Measurements from ENCODE around the gene TLR2. TPM values are rescaled to one million over a fixed set of nuclear protein-coding genes. Genes with fewer than 3 reads are reported as not detected.
"Not testable (repeated sequence)": the region's sequence is repeated elsewhere in the genome, so short reads cannot be mapped to it uniquely, and the experiment has no call there.

The TLR2 gene
- total and polyA plus RNA-seq, 2 of the 4 experiments (the other 2 are of a cell fraction), result under 0.01 to 0.03 TPM

DNA sequence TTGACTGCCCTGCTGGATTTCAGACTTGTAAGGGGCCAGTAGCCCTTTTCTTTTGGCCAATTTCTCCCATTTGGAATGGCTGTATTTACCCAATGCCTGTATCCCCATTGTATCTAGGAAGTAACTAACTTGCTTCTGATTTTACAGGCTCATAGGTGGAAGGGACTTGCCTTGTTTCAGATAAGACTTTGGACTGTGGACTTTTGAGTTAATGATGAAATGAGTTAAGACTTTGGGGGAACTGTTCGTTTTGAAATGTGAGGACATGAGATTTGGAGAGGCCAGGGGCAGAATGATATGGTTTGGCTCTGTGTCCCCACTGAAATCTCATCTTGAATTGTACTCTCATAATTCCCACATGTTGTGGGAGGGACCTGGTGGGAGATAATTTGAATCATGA, 17.6 kb upstream of the TLR2 start:
- in situ Hi-C loops (cut with MboI; ENCODE audit: low sequenced_read_pairs); CTCF ChIA-PET: not testable (repeated sequence)

More for the DNA sequence above, 17.6 kb upstream of the TLR2 start:
- H3K18ac ChIP-seq (ENCODE audit: low read depth, low read length); H2AK5ac ChIP-seq (ENCODE audit: low read depth, low read length); H3K4me1 ChIP-seq (ENCODE audit: control insufficient read depth, insufficient read depth, low read length); H3K9ac ChIP-seq (ENCODE audit: low read depth, low read length); H4K5ac ChIP-seq (ENCODE audit: low read depth, low read length); H4K8ac ChIP-seq (ENCODE audit: low read depth in 2 of 2, low read length in 2 of 2); intact Hi-C loops (cut with micrococcal nuclease); H3K4me3 ChIP-seq (ENCODE audit: insufficient read depth, low read depth, low read length); H2AK9ac ChIP-seq (replicated peaks; ENCODE audit: low read depth, low read length, poor library complexity); H3K23ac ChIP-seq (ENCODE audit: low read depth, low read length); H2AFZ ChIP-seq (replicated peaks; ENCODE audit: low read length, poor library complexity); H3K9me1 ChIP-seq (ENCODE audit: insufficient read depth, low read length); H4K91ac ChIP-seq (ENCODE audit: insufficient read depth, low read depth, low read length); H3K56ac ChIP-seq (ENCODE audit: extremely low read depth, insufficient read depth, low read length); H2BK20ac ChIP-seq (ENCODE audit: low read depth, low read length); H3K4ac ChIP-seq (ENCODE audit: low read depth, low read length); dilution Hi-C loops (cut with HindIII; ENCODE audit: low sequenced_read_pairs, unreplicated experiment); DNase-seq; H4K20me1 ChIP-seq (ENCODE audit: insufficient read depth, low read length); POLR2A ChIA-PET (ENCODE audit: unreplicated experiment); H3K4me2 ChIP-seq (ENCODE audit: low read depth, low read length); H3K27ac ChIP-seq (ENCODE audit: insufficient read depth, low read length); H2BK5ac ChIP-seq (ENCODE audit: low read depth, low read length, poor library complexity, severe bottlenecking); H3K9me3 ChIP-seq (ENCODE audit: control insufficient read depth, insufficient read depth, low read length); H2BK15ac ChIP-seq (ENCODE audit: low read depth, low read length); H3K27me3 ChIP-seq (ENCODE audit: control insufficient read depth, insufficient read depth, low read length); H3K79me1 ChIP-seq (ENCODE audit: low read depth in 1 of 2, low read length in 2 of 2); H3K36me3 ChIP-seq (ENCODE audit: control insufficient read depth, insufficient read depth, low read length); H2BK120ac ChIP-seq (ENCODE audit: low read depth, low read length); H3K14ac ChIP-seq (replicated peaks; ENCODE audit: low read depth, low read length); BruUV-seq (replicated peaks); ATAC-seq (ENCODE audit: low read depth): not testable (repeated sequence)
- WGBS, 2 experiments (ENCODE audit: extremely low coverage in 2 of 2, insufficient read length in 1 of 2), result no CpG with 5 or more reads among the region's 1 CpG

Measured in IMR-90 (cell line).